A673 (cell line): ENCODE measurements around the gene PRKCH.
"Not testable (repeated sequence)": the region's sequence is repeated elsewhere in the genome, so short reads cannot be mapped to it uniquely, and the experiment has no call there.

Experiments
- EZH2 ChIP-seq: fragments of 200-600 bp; sonication (generic); IDR thresholded peaks from 2 replicates; pipeline ENCODE4 v1.6.1; 2017; ENCODE audit warnings: borderline replicate concordance, low read depth, mild to moderate bottlenecking, mixed read lengths, antibody characterized with exemption, low read length; ENCODE audit not compliant: poor library complexity, severe bottlenecking
- TF ChIP-seq, protein P1 (sequence below): fragments of 300-800, 200-600 bp; sonication (generic); conservative IDR thresholded peaks from 2 replicates; pipeline ENCODE4 v1.5.1; 2017; ENCODE audit warnings: low read depth, mild to moderate bottlenecking, antibody characterized with exemption, low read length, moderate library complexity, mixed read lengths

DNA sequence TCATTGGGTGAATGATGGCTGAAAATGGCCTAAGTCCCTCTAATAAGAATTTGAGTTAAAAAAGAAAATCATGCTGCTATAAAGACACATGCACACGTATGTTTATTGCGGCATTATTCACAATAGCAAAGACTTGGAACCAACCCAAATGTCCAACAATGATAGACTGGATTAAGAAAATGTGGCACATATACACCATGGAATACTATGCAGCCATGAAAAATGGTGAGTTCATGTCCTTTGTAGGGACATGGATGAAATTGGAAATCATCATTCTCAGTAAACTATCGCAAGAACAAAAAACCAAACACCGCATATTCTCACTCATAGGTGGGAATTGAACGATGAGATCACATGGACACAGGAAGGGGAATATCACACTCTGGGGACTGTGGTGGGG lies 208.0 kb downstream of the PRKCH start:
- TF ChIP-seq, protein P1, sequence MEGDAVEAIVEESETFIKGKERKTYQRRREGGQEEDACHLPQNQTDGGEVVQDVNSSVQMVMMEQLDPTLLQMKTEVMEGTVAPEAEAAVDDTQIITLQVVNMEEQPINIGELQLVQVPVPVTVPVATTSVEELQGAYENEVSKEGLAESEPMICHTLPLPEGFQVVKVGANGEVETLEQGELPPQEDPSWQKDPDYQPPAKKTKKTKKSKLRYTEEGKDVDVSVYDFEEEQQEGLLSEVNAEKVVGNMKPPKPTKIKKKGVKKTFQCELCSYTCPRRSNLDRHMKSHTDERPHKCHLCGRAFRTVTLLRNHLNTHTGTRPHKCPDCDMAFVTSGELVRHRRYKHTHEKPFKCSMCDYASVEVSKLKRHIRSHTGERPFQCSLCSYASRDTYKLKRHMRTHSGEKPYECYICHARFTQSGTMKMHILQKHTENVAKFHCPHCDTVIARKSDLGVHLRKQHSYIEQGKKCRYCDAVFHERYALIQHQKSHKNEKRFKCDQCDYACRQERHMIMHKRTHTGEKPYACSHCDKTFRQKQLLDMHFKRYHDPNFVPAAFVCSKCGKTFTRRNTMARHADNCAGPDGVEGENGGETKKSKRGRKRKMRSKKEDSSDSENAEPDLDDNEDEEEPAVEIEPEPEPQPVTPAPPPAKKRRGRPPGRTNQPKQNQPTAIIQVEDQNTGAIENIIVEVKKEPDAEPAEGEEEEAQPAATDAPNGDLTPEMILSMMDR, result not testable (repeated sequence)
- not testable (repeated sequence) for TF ChIP-seq EZH2
